ENCODE results near the gene SLC6A17.

GRCh38 chr1:110107867-110108469 lies 42.3 kb upstream of the SLC6A17 start:
- TF ChIP-seq CTCF (IDR thresholded peaks at IDR 0.05) (no peak), MLX (CRISPR knock-in tag; IDR thresholded peaks at IDR 0.05) (no peak), JAZF1 (CRISPR knock-in tag; IDR thresholded peaks at IDR 0.05) (no peak), USF2 (CRISPR knock-in tag; IDR thresholded peaks at IDR 0.05) (no peak), MAX (CRISPR knock-in tag; IDR thresholded peaks at IDR 0.05) (no peak)
